Prostate gland (tissue), 2 donors: ENCODE results near the gene SHC2. TPM values are rescaled to one million over a fixed set of nuclear protein-coding genes. Genes with fewer than 3 reads are reported as not detected.
"Not testable (repeated sequence)": the region's sequence is repeated elsewhere in the genome, so short reads cannot be mapped to it uniquely, and the experiment has no call there.

Source experiments
- DNase-seq: peaks from one replicate; pipeline ENCODE4 v3.0.0-alpha.2; 2019; ENCODE audit warnings: low spot score
- H3K27ac ChIP-seq, 2 donors: fragments of 200-600 bp; sonication (generic); 2 replicates each; pipeline ENCODE4 v1.5.1; 2017 to 2019
- H3K27me3 ChIP-seq: fragments of 200-600 bp; sonication (generic); replicated peaks from 2 replicates; pipeline ENCODE4 v1.5.1; 2019; ENCODE audit not compliant: insufficient read depth
- H3K36me3 ChIP-seq, 2 donors: fragments of 200-600 bp; sonication (generic); 1 replicate in 1 of 2; 2 replicates in 1 of 2; pipeline versions ENCODE4 v1.5.1 to v1.8.1; 2017 to 2019
- H3K4me1 ChIP-seq: fragments of 200-600 bp; sonication (generic); replicated peaks from 2 replicates; pipeline ENCODE4 v1.5.1; 2019
- H3K4me3 ChIP-seq, 2 donors: fragments of 200-600 bp; sonication (generic); 2 replicates each; pipeline ENCODE4 v1.5.1; 2017 to 2019
- H3K9me3 ChIP-seq: fragments of 200-600 bp; sonication (generic); 2 replicates; pipeline ENCODE4 v1.5.1; 2017
- POLR2A ChIP-seq: fragments of 450-650 bp; IDR thresholded peaks from one replicate; pipeline ENCODE4 v1.6.1; 2016; ENCODE audit warnings: antibody characterized with exemption, mild to moderate bottlenecking
- POLR2AphosphoS5 ChIP-seq: sonication (generic); formaldehyde crosslinking; IDR thresholded peaks from one replicate; pipeline ENCODE4 v1.6.1; 2017; ENCODE audit warnings: antibody characterized with exemption
- WGBS: methylation state at CpG from one replicate; pipeline ENCODE4 v1.1.5; 2018; 5-methylcytosine and 5-hydroxymethylcytosine counted together
- intact Hi-C: fragments of 100-400 bp; cut with DNase I; formaldehyde crosslinking; loops from one replicate; pipeline ENCODE4 v1.14.2; 2022
- total RNA-seq, 2 donors: library from RNA; depleted of rRNA; stranded (reverse); fragments of >200 nt; gene quantifications; one replicate each; pipeline ENCODE4 v1.1.0, GENCODE V29; 2016
- TF ChIP-seq, protein P1 (sequence below), 4 experiments: fragments of 200-600 bp in 2 of 4; fragments of 450-650 bp in 2 of 4; sonication (generic) in 2 of 4; IDR thresholded peaks; 1 replicate in 3 of 4; 2 replicates in 1 of 4; pipeline ENCODE4 v1.5.1; 2016 to 2019; ENCODE audit warnings: antibody characterized with exemption in 4 of 4, mild to moderate bottlenecking in 2 of 4, moderate library complexity in 2 of 4

SHC2 gene
- total RNA-seq, 2 donors from 2014 or later: 52.2 to 83.4 TPM

DNA sequence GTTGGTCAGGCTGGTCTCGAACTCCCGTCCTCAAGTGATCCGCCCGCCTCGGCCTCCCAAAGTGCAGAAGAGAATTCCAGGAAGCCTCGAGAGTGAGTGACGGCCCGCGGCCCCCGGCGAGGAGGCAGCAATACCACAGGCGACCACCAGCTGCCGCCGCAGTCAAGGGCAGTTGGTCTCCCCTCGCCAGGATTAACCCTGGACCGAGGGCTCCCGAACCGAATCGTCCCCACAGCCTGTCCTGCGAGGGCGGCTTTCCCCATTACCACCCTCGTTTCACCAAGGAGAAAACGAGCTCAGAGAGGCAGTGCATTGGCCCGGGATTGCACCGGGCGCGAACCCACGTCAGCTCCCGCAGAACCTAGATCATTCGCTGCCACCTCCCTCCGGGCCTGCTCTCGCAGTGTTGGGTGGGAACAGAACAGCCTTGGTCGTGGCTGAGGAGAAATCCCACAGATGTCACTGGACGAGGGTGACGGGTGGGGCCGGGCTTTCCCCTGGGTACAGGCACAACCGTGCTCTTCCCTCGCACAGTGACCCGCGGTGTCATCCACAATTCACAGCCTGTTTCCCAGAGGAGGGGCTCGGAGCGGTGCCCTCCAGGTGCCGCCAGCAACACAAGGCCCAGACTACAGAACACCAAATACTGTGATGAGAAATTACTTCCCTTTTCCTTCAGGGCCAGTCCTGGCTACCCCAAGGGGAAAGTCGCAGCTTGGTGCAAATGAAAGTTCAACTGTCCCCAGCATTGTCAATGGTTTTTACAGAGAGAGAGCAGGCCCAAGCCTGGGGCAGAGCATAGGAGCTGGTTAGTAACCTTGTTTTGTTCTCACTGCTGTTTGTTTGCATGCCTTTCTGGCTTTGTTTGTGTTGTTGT is 76.7 kb downstream of the SHC2 start:
- no peaks in the 10 kb centered on the region for H3K4me1 ChIP-seq
- 38% methylated on average over 44 of the region's 44 CpGs for WGBS
- TF ChIP-seq, protein P1, sequence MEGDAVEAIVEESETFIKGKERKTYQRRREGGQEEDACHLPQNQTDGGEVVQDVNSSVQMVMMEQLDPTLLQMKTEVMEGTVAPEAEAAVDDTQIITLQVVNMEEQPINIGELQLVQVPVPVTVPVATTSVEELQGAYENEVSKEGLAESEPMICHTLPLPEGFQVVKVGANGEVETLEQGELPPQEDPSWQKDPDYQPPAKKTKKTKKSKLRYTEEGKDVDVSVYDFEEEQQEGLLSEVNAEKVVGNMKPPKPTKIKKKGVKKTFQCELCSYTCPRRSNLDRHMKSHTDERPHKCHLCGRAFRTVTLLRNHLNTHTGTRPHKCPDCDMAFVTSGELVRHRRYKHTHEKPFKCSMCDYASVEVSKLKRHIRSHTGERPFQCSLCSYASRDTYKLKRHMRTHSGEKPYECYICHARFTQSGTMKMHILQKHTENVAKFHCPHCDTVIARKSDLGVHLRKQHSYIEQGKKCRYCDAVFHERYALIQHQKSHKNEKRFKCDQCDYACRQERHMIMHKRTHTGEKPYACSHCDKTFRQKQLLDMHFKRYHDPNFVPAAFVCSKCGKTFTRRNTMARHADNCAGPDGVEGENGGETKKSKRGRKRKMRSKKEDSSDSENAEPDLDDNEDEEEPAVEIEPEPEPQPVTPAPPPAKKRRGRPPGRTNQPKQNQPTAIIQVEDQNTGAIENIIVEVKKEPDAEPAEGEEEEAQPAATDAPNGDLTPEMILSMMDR (IDR thresholded peaks at IDR 0.05): peak in 3 of 4 experiments; percentile 25 to 52 (median 51)
- TF ChIP-seq POLR2A: no peak
- no peaks in the 10 kb centered on the region for H3K9me3 ChIP-seq
- no peaks in the 10 kb centered on the region for H3K27me3 ChIP-seq
- H3K27ac ChIP-seq: no peak overlapping the region
- no peak for DNase-seq
- intact Hi-C loops: no loop called here
- no peak overlapping the region for H3K4me3 ChIP-seq
- no peaks in the 10 kb centered on the region for H3K36me3 ChIP-seq

DNA sequence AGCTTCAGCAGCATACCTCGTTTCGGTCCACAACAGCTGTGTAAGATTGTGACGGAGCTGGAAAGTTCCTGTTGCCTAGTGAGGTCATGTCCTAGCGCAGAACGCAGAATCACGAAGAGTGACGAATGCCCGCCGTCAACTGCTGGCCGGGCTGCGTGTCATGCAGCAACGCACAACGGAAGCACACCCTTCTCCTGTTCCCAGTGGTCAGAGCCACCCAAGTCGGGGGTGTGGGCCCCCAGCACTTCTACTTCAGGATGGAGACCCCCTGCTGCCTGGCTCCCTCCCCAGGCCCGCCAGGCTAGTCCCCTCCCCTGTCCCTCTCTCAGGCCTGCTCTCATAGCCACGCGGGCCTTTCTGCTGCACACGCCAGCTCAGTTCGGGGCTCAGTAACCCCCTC is 77.8 kb downstream of the SHC2 start:
- WGBS: 89% methylated on average over 18 of the region's 19 CpGs
- H3K4me1 ChIP-seq: no peaks in the 10 kb centered on the region
- intact Hi-C loops: no loop called here
- H3K36me3 ChIP-seq: no peaks in the 10 kb centered on the region
- H3K9me3 ChIP-seq: no peaks in the 10 kb centered on the region
- DNase-seq: no peak
- TF ChIP-seq, protein P1 (IDR thresholded peaks at IDR 0.05): no peak
- TF ChIP-seq POLR2AphosphoS5 (no peak), POLR2A (no peak)
- H3K27ac ChIP-seq: no peak overlapping the region
- no peak overlapping the region for H3K4me3 ChIP-seq
- H3K27me3 ChIP-seq: no peaks in the 10 kb centered on the region

DNA sequence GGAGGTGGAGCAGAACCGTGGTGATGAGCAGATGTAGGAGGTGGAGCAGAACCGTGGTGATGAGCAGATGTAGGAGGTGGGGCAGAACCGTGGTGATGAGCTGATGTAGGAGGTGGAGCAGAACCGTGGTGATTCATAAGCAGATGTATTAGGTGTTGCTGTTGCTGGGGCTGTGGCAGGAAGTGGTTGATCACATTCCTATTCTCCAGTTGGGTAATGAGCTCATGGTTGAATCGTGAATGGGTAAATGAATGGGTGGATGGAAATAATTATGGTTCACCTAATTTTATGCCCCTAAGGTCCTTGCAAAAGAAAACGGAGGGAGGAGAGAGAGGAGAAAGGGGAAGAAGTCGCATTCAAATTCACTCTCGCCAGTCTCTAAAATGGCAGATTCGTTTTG is 78.3 kb downstream of the SHC2 start:
- 74% methylated on average over 9 of the region's 9 CpGs for WGBS
- DNase-seq, H3K4me3 ChIP-seq, H3K36me3 ChIP-seq, H3K4me1 ChIP-seq, H3K27ac ChIP-seq, H3K9me3 ChIP-seq, intact Hi-C loops, H3K27me3 ChIP-seq: not testable (repeated sequence)

DNA sequence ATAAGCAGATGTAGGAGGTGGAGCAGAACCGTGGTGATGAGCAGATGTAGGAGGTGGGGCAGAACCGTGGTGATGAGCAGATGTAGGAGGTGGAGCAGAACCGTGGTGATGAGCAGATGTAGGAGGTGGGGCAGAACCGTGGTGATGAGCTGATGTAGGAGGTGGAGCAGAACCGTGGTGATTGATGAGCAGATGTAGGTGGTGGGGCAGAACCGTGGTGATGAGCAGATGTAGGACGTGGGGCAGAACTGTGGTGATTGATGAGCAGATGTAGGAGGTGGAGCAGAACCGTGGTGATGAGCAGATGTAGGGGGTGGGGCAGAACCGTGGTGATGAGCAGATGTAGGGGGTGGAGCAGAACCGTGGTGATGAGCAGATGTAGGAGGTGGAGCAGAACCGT is 78.9 kb downstream of the SHC2 start:
- H3K27me3 ChIP-seq, H3K4me1 ChIP-seq, intact Hi-C loops, H3K27ac ChIP-seq, H3K36me3 ChIP-seq, H3K4me3 ChIP-seq, DNase-seq, H3K9me3 ChIP-seq: not testable (repeated sequence)
- 83% methylated on average over 11 of the region's 11 CpGs for WGBS

DNA sequence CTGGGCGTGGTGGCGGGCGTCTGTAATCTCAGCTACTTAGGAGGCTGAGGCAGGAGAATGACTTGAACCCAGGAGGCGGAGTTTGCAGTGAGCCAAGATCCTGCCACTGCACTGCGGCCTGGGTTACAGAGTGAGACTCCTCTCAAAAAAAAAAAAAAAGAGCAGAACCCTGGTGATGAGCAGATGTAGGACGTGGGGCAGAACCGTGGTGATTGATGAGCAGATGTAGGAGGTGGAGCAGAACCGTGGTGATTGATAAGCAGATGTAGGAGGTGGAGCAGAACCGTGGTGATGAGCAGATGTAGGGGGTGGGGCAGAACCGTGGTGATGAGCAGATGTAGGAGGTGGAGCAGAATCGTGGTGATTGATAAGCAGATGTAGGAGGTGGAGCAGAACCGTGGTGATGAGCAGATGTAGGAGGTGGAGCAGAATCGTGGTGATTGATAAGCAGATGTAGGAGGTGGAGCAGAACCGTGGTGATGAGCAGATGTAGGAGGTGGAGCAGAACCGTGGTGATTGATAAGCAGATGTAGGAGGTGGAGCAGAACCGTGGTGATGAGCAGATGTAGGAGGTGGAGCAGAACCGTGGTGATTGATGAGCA is 80.1 kb downstream of the SHC2 start:
- H3K4me1 ChIP-seq, DNase-seq, H3K27me3 ChIP-seq, H3K27ac ChIP-seq, H3K4me3 ChIP-seq, H3K36me3 ChIP-seq, intact Hi-C loops, H3K9me3 ChIP-seq: not testable (repeated sequence)
- WGBS: 90% methylated on average over 15 of the region's 17 CpGs

DNA sequence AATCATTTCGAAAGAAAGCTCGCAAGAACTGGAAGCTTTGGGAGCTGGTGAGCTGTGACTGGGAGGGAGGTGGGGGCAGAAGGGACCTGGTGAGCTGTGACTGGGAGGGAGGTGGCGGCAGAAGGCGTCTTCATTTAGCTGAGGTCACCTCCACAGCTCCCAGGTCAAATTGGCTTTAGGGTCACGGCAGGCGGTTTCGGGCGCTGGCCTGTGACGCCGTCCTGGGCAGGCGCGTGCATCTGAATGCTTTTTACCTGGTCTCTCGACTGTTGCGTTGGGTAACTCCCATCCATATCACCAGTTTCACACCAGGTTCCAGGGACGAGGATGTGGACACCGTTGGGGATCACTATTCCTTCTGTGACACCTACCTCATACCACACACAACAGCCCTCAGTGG is 81.0 kb downstream of the SHC2 start:
- Histone ChIP-seq H3K36me3 (no peaks in the 10 kb centered on the region), H3K9me3 (no peaks in the 10 kb centered on the region), H3K4me3 (no peak overlapping the region), H3K27me3 (no peaks in the 10 kb centered on the region), H3K4me1 (no peaks in the 10 kb centered on the region), H3K27ac (no peak overlapping the region)
- DNase-seq: no peak
- TF ChIP-seq POLR2A: no peak
- TF ChIP-seq, protein P1 (IDR thresholded peaks at IDR 0.05): no peak
- no peak for TF ChIP-seq POLR2AphosphoS5
- intact Hi-C loops: no loop called here
- 91% methylated on average over 16 of the region's 16 CpGs for WGBS
